Psoas muscle (tissue), 8 donors: ENCODE data around the gene ANXA2. TPM values are rescaled to one million over a fixed set of nuclear protein-coding genes. Genes with fewer than 3 reads are reported as not detected.

Source experiments
- ATAC-seq, 4 donors: fragments of 200-7000 bp; cut with Tn5 transposase; one replicate each; pipeline ENCODE4 v1.9.1; 2020; ENCODE audit warnings: moderate library complexity in 3 of 4, mild to moderate bottlenecking in 2 of 4
- DNase-seq, 2 donors: peaks; one replicate each; pipeline ENCODE4 v3.0.0-alpha.2; 2020
- H3K27ac ChIP-seq: fragments of 200-600 bp; one replicate; pipeline ENCODE4 v1.8.0; 2022
- H3K27me3 ChIP-seq, 3 donors: fragments of 200-600 bp in 1 of 3; one replicate each; pipeline versions ENCODE4 v1.6.1 to v1.8.0; 2013 to 2022; ENCODE audit warnings: low read length in 2 of 3, mild to moderate bottlenecking in 2 of 3, moderate library complexity in 1 of 3; ENCODE audit not compliant: insufficient read depth in 3 of 3
- H3K36me3 ChIP-seq, 2 donors: fragments of 200-600 bp in 1 of 2; one replicate each; pipeline versions ENCODE4 v1.6.1 to v1.8.0; 2013 to 2022; ENCODE audit warnings: low read depth in 1 of 2, mild to moderate bottlenecking in 1 of 2, moderate library complexity in 1 of 2; ENCODE audit not compliant: insufficient read depth in 1 of 2
- H3K4me1 ChIP-seq: fragments of 200-600 bp; one replicate; pipeline ENCODE4 v1.8.0; 2022
- H3K4me3 ChIP-seq: fragments of 200-600 bp; one replicate; pipeline ENCODE4 v1.8.0; 2022; ENCODE audit warnings: mild to moderate bottlenecking
- H3K9me3 ChIP-seq: fragments of 200-600 bp; one replicate; pipeline ENCODE4 v1.8.0; 2022
- CTCF ChIP-seq: fragments of 200-600 bp; IDR thresholded peaks from one replicate; pipeline ENCODE4 v1.8.0; 2022; ENCODE audit warnings: antibody characterized with exemption
- WGBS, 3 donors: extraction: QIAGEN DNeasy Blood & Tissue Kit; methylation state at CpG; one replicate each; pipeline versions ENCODE4 v1.1.6 to v1.1.7; 2013; 5-methylcytosine and 5-hydroxymethylcytosine counted together
- intact Hi-C, 2 donors: fragments of 100-400 bp; cut with DNase I; formaldehyde crosslinking; loops; one replicate each; pipeline versions ENCODE4 v1.11.0 to v1.14.2; 2022
- polyA plus RNA-seq, 3 donors: library from polyadenylated mRNA; stranded (reverse); fragments of 200-250 nt; gene quantifications; one replicate each; pipeline ENCODE4 v1.2.3, GENCODE V29; 2013
- total RNA-seq, 4 donors: library from RNA; stranded (reverse); fragmentation: NEBNext Ultra II Directional in 2 of 4; extraction: Animal tissue kit (Norgen Biotek cat#: 25700) in 2 of 4; gene quantifications; one replicate each; pipeline versions ENCODE4 v1.2.1 to v1.2.4, GENCODE V29; 2021 to 2023
- donor health status: healthy with polysubstance abuse.
- donor health status: DM: no; HTN: no; CAD: no; lungs with moderate emphysema.
- donor health status: Bipolar disorder and iron deficiency.
- donor health status: healthy.
- donor health status: DM: yes; HTN: yes; CAD: no.
- donor health status: DM: no; HTN: no; CAD: no.
- donor health status: DM: no; HTN: no; CAD: no.
- donor health status: DM: yes; HTN: yes; CAD: no.

Gene ANXA2
- total and polyA plus RNA-seq, 7 donors: 140 to 2,117 (median 350) TPM

- DNase-seq: no peak
- H3K4me3 ChIP-seq: peak overlapping the region; percentile 80
- 52 to 58% (median 54%) methylated on average over 1 of the region's 1 CpG for WGBS, 3 donors
- H3K27ac ChIP-seq: peak overlapping the region; percentile 93
- peaks cover 66% of the 10 kb centered on the region for H3K4me1 ChIP-seq
- ATAC-seq: no peak
- TF ChIP-seq CTCF: no peak
- intact Hi-C loops: loop anchor here in 1 of 2 donors (5.0 kb wide), 1 partner anchor 32 kb away; no protein-coding TSS in a partner anchor
- H3K36me3 ChIP-seq: peaks cover 13 to 32% of the 10 kb centered on the region in 2 donors
- H3K27me3 ChIP-seq: no peaks in the 10 kb centered on the region
- H3K9me3 ChIP-seq: no peaks in the 10 kb centered on the region
Measured at GRCh38 chr15:60394689-60395097, 3.1 kb downstream of the ANXA2 start.

- intact Hi-C loops: no loop called here
Measured at GRCh38 chr15:60392986-60393790, 4.6 kb downstream of the ANXA2 start.

GRCh38 chr15:60392601-60392985, 5.2 kb downstream of the ANXA2 start:
- Histone ChIP-seq H3K9me3 (no peaks in the 10 kb centered on the region), H3K27me3 (no peaks in the 10 kb centered on the region), H3K4me1 (peaks cover 75% of the 10 kb centered on the region), H3K36me3 (peaks cover 18 to 32% of the 10 kb centered on the region in 2 donors), H3K27ac (peak overlapping the region; percentile 93), H3K4me3 (peak overlapping the region; percentile 80)
- WGBS, 3 donors: 19 to 26% (median 21%) methylated on average over 3 of the region's 3 CpGs
- ATAC-seq (peak in 1 of 4 donors; percentile 0), DNase-seq (no peak)
- intact Hi-C loops: no loop called here
- TF ChIP-seq CTCF: no peak

More at GRCh38 chr15:60392986-60393790, 4.6 kb downstream of the ANXA2 start:
- Histone ChIP-seq H3K36me3 (peaks cover 18 to 32% of the 10 kb centered on the region in 2 donors), H3K27ac (peak overlapping the region; percentile 93), H3K27me3 (no peaks in the 10 kb centered on the region), H3K9me3 (no peaks in the 10 kb centered on the region), H3K4me3 (peak overlapping the region; percentile 80), H3K4me1 (peaks cover 75% of the 10 kb centered on the region)
- 24 to 35% (median 30%) methylated on average over 9 of the region's 9 CpGs for WGBS, 3 donors
- DNase-seq (peak; percentile 65 to 79), ATAC-seq (peak; percentile 42 to 52 (median 44))
- no peak for TF ChIP-seq CTCF

- WGBS, 3 donors: 33 to 49% (median 37%) methylated on average over 4 of the region's 4 CpGs
- H3K4me3 ChIP-seq: peak overlapping the region; percentile 80
Measured at GRCh38 chr15:60391722-60392315, 6.0 kb downstream of the ANXA2 start.

More at GRCh38 chr15:60391722-60392315, 6.0 kb downstream of the ANXA2 start:
- no peaks in the 10 kb centered on the region for H3K27me3 ChIP-seq
- no peak for DNase-seq
- peaks cover 81% of the 10 kb centered on the region for H3K4me1 ChIP-seq
- H3K27ac ChIP-seq: peak overlapping the region; percentile 93
- ATAC-seq: no peak
- peaks cover 23 to 32% of the 10 kb centered on the region in 2 donors for H3K36me3 ChIP-seq
- intact Hi-C loops: no loop called here
- TF ChIP-seq CTCF: no peak
- H3K9me3 ChIP-seq: no peaks in the 10 kb centered on the region
